ENCODE data around the gene ACP5. TPM values are rescaled to one million over a fixed set of nuclear protein-coding genes. Genes with fewer than 3 reads are reported as not detected.

The ACP5 gene
- total RNA-seq, 4 donors from 2014 or later: 24.4 to 133 (median 36.1) TPM

DNA sequence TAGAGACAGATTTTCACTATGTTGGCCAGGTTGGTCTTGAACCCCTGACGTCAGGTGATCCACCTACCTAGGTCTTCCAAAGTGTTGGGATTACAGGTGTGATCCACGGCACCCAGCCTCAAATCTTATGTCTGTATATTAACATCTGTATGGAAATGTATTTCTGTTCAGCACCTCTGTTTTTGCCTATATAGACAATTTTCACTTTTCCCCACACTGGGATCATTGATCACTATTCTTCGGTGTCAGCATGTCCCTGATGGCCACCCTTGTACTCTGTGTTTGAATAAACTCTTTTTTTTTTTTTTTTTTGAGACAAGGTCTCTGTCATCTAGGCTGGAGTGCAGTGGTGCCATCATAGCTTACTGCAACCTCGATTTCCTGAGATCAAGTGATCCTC is 16.6 kb upstream of the ACP5 start:
- no peak for ATAC-seq (ENCODE audit: low FRiP score)
- TF ChIP-seq CTCF (IDR thresholded peaks at IDR 0.05): no peak
- no peak for DNase-seq (ENCODE audit: low spot score)

- DNase-seq (ENCODE audit: low spot score): no peak
- TF ChIP-seq CTCF (IDR thresholded peaks at IDR 0.05): no peak
- ATAC-seq (ENCODE audit: low FRiP score): peak; percentile 35
These were observed 10.7 kb upstream of the ACP5 start for GRCh38 chr19:11587975-11588631.

DNA sequence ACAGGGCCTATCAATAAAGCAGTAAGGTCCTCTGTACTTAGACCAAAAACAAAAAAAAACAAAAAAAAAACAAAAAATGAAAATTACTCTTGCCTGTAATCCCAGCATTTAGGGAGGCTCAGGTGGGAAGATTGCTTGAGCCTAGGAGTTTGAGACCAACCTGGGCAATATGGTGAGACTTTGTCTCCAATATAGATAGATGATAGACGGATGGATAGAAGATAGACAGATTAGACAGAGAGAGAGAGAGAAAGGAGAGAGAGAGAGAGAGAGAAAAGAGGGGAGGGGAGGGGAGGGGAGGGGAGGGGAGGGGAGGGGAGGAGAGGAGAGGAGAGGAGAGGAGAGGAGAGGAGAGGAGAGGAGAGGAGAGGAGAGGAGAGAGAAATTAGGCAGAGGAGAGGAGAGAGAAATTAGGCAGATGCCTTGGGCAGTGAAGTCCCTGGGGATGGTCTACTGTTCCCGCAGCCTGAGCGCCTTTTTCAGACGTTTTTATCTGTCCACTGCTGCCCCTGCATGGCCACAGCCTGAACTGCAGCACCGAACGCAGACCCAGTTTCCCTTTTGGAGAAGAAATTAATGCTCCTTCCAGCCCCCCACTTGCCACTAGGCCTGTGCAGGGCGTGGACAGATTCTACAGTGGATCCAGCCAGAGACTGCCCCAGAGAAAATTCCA is 10.0 kb upstream of the ACP5 start:
- DNase-seq (ENCODE audit: low spot score) (peak; percentile 71), ATAC-seq (ENCODE audit: low FRiP score) (peak; percentile 81)
- TF ChIP-seq CTCF (IDR thresholded peaks at IDR 0.05): peak in 1 of 3 donors; percentile 84

- no peak for TF ChIP-seq CTCF (IDR thresholded peaks at IDR 0.05)
- DNase-seq (ENCODE audit: low spot score): no peak
- no peak for ATAC-seq (ENCODE audit: low FRiP score)
These were observed 8.9 kb upstream of the ACP5 start for GRCh38 chr19:11586331-11586730.

GRCh38 chr19:11581740-11582139 is 4.3 kb upstream of the ACP5 start:
- no peak for DNase-seq (ENCODE audit: low spot score)
- no peak for TF ChIP-seq CTCF (IDR thresholded peaks at IDR 0.05)
- ATAC-seq (ENCODE audit: low FRiP score): no peak

DNA sequence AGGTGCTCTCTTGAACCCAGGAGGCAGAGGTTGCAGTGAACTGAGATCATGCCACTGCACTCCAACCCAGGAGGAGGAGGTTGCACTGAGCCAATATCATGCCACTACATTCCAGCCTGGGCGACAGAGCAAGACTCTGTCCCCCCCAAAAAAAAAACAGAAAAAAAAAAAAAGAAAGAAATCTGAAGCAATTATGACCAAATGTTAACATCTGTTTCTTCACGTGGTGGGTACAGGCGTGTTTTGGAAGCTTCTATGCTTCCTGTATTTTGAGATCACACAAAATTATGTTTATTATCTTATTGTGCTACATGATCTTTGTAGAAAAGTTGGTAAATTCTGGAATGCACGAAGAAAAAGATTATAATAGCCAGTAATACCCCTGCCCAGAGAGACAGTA is 2.7 kb upstream of the ACP5 start:
- DNase-seq (ENCODE audit: low spot score): no peak
- no peak for ATAC-seq (ENCODE audit: low FRiP score)
- no peak for TF ChIP-seq CTCF (IDR thresholded peaks at IDR 0.05)

Measured in omental fat pad (tissue), 4 donors.